NCI-H82 treated with DMSO at 0.1 percent for 48 hours (cell line): ENCODE data around the gene PLA2G2D.

ENCODE experiments used
- DNase-seq: peaks from one replicate; lab custom pipeline; 2025; ENCODE audit not compliant: unreplicated experiment; lab: John Stamatoyannopoulos, UW

The PLA2G2D gene

DNA sequence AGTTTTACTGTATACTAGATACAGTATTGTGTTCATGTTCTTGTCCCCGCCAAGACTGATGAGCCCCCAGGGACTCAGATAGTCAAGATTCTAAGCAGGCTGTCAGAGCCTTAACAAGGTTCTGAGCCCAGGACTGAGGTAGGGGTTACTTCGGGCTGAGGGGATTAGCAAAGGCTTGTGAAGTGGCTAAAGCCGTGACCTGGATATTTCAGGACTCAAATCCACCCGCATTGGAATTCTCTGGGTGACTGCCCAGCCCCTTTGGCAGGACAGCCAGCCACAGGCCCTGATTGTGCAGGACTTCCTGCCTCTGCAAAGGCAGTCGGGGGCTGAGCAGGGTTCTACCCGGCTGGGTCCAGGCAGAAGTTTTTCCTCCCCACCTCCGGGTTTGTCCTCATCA is 49.5 kb downstream of the PLA2G2D start, which contains the start of gene PLA2G5:
TSS of gene PLA2G5 (plus strand) at position 321 of the 400 bp plus-strand sequence. CDS start 14,637 bp downstream, outside the sequence.
- peak; percentile 43 for DNase-seq

DNA sequence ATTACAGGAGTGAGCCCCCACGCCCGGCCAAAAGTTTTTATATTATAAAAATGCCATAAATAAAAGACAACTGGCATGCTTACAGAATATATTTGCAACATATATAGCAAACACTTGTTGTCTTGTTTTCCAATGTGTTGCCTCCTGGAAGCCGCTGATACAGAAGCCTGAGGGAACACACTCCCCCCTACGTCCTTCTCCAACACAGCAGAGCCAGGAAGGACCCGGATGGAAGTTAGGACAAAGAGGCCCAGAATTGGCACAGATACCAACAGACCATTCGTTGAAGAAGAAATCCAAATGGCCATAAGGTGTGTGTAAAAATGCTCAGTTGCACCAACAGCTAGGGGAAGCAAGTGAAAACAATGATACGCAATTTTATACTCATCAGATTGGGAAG is 50.6 kb downstream of the PLA2G2D start:
- no peak for DNase-seq

DNA sequence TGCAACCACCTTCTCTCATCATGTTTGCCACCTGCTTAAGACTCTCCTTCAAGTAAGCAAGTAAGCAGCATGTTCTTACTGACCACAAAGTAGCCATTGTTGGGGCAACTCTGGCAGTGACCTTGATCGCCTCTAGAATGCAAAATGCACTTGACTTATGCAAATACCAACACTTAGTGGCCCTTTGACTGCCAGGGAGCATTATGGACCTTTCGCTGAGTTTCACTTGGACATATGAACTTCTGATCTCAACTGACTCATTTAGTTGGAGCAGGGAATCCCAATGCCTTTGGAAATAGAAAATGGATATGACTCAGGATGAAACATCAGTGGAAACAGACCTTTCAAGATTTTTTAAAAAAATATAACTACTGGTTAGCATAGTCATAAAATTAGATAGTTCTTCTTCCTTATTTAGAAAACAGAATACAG is 55.5 kb downstream of the PLA2G2D start:
- no peak for DNase-seq
